ENCODE results near the gene TMEM273. TPM values are rescaled to one million over a fixed set of nuclear protein-coding genes. Genes with fewer than 3 reads are reported as not detected.

The TMEM273 gene
- total RNA-seq, 1 donor from 2014 or later = 48.5 TPM

DNA sequence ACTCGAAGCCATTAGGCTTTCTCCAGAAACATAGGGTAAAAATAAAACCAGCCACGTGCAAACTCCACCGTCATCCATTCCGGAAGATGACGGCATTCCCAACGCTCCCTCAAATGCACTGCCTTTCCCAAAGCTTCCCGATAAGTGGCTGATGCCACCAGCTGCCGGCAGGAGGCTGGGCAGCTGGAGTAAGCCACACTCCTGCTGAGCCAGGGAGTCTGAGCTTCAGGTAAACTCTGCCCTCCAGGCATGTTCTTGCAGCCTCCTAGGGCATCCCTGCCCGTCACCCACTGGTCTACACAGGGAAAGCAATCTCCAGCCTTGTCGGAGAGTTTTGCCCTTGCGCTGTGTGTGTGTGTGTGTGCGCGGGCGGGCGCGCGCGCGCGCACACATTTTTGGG, 40.5 kb upstream of the TMEM273 start:
- Histone ChIP-seq H3K4me1 (no peaks in the 10 kb centered on the region), H3K27ac (no peak overlapping the region), H3K27me3 (ENCODE audit: low read depth) (no peaks in the 10 kb centered on the region), H3K4me3 (no peak overlapping the region), H3K9me3 (no peaks in the 10 kb centered on the region), H3K36me3 (no peaks in the 10 kb centered on the region)
- DNase-seq (no peak), ATAC-seq (no peak)
- intact Hi-C loops (cut with DNase I) = no loop called here
- TF ChIP-seq, protein P1, sequence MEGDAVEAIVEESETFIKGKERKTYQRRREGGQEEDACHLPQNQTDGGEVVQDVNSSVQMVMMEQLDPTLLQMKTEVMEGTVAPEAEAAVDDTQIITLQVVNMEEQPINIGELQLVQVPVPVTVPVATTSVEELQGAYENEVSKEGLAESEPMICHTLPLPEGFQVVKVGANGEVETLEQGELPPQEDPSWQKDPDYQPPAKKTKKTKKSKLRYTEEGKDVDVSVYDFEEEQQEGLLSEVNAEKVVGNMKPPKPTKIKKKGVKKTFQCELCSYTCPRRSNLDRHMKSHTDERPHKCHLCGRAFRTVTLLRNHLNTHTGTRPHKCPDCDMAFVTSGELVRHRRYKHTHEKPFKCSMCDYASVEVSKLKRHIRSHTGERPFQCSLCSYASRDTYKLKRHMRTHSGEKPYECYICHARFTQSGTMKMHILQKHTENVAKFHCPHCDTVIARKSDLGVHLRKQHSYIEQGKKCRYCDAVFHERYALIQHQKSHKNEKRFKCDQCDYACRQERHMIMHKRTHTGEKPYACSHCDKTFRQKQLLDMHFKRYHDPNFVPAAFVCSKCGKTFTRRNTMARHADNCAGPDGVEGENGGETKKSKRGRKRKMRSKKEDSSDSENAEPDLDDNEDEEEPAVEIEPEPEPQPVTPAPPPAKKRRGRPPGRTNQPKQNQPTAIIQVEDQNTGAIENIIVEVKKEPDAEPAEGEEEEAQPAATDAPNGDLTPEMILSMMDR (IDR thresholded peaks at IDR 0.05) = no peak

DNA sequence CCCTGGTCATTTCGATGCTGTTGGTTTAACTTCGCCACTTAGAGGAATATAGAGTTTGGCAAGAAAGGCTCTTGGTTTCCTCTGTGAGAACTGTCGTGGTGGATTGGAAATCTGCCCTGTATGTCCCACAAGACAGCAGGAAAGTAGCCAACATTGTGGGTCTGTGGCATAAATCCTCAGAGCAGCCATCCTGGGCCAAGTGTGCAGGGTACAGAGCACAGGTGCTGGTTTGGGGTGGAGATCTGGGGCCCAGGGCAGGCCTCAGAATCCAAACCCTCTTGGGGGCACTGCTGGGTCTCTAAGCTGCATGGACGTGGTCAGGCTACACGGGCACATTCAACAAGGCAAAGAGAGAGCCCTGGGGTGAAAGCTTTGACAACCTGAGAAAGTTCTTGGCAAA, 39.2 kb upstream of the TMEM273 start:
- no peaks in the 10 kb centered on the region for H3K9me3 ChIP-seq
- ATAC-seq = no peak
- DNase-seq = no peak
- no peak overlapping the region for H3K27ac ChIP-seq
- no peaks in the 10 kb centered on the region for H3K4me1 ChIP-seq
- no peak overlapping the region for H3K4me3 ChIP-seq
- no peaks in the 10 kb centered on the region for H3K27me3 ChIP-seq (ENCODE audit: low read depth)
- TF ChIP-seq, protein P1 (IDR thresholded peaks at IDR 0.05) = no peak
- no peaks in the 10 kb centered on the region for H3K36me3 ChIP-seq
- intact Hi-C loops (cut with DNase I) = no loop called here

DNA sequence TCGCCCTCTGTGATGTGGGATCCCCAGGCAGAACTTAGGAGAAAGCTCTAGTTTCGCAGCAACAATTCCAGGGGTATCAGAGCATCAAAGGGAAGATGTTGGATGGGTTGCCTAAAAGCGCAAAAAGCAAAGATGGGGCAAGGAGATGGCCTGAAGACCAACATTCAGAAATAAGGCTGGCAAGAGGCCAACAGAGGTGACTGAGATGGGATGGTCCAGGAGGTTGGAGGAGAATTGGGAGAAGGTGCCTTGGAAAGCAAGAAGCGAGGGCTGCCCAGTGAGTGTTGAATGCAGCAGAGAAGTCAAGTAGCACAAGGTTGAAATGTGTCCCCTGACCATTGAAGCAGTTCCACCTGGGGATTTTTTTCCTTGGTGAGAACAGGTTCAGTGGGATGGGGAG, 38.4 kb upstream of the TMEM273 start:
- ATAC-seq (no peak), DNase-seq (no peak)
- intact Hi-C loops (cut with DNase I) = no loop called here
- TF ChIP-seq, protein P1 (IDR thresholded peaks at IDR 0.05) = no peak
- Histone ChIP-seq H3K4me3 (no peak overlapping the region), H3K9me3 (no peaks in the 10 kb centered on the region), H3K27me3 (ENCODE audit: low read depth) (no peaks in the 10 kb centered on the region), H3K4me1 (no peaks in the 10 kb centered on the region), H3K27ac (no peak overlapping the region), H3K36me3 (no peaks in the 10 kb centered on the region)

DNA sequence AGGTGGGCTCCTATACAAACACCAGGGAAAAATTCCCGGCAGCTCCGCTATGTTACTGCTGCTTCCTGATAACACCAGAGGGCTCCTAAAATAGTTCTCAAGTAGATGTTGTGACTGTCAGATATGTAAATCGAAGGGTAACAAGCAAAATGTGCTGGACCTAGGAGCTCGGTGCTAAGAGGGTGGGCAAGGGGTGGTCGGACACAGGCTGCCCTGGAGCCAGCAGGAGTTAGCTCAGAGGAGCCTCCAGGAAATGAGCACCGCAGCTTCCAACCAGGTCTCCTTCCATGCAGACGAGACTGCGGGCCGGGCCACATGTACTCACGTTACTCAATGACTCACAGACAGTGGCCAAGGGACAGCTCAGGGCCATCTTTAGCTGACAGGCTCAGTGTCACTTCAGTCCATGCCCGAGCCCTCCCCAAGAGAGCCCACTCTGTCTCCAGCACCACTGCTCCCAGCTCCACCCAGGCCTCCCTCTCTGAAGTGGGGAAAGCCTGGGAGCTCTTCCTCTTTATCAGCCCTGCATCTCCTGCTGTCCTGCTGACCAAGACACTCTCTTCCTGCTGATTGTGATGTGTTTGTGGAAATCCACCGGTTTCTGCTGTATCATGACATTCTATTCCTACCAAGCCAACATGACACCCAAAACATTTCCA, 37.2 kb upstream of the TMEM273 start:
- no peaks in the 10 kb centered on the region for H3K4me1 ChIP-seq
- no peak overlapping the region for H3K4me3 ChIP-seq
- intact Hi-C loops (cut with DNase I) = no loop called here
- no peak overlapping the region for H3K27ac ChIP-seq
- no peaks in the 10 kb centered on the region for H3K36me3 ChIP-seq
- ATAC-seq = no peak
- no peak for DNase-seq
- TF ChIP-seq, protein P1 (IDR thresholded peaks at IDR 0.05) = no peak
- H3K27me3 ChIP-seq (ENCODE audit: low read depth) = no peaks in the 10 kb centered on the region
- no peaks in the 10 kb centered on the region for H3K9me3 ChIP-seq

DNA sequence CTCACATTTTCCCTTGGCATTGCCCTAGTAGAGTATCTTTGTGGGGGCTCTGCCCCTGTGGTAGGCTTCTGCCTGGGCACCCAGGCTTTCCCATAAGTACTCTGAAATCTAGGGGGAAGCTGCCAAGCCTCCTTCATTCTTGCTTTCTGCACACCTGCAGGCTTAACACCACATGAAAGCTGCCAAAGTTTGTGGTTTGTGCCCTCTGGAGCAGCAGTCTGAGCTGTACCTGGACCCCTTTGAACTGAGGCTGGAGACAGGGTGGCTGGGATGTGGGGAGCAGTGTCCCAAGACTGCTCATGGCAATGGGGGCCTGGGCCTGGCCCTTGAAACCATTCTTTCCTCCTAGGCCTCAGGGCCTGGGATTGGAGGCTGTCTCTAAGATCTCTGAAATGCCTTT, 35.0 kb upstream of the TMEM273 start:
- Histone ChIP-seq H3K4me3 (no peak overlapping the region), H3K4me1 (no peaks in the 10 kb centered on the region), H3K36me3 (no peaks in the 10 kb centered on the region), H3K9me3 (no peaks in the 10 kb centered on the region), H3K27ac (no peak overlapping the region), H3K27me3 (ENCODE audit: low read depth) (no peaks in the 10 kb centered on the region)
- TF ChIP-seq, protein P1 (IDR thresholded peaks at IDR 0.05) = no peak
- intact Hi-C loops (cut with DNase I) = no loop called here
- ATAC-seq = no peak
- DNase-seq = no peak
